HG02840 (cell line): ENCODE measurements around the gene SLC26A8.

ENCODE experiments used
- ATAC-seq: cut with Tn5 transposase; IDR thresholded peaks from one replicate; pipeline ENCODE4 v1.9.1; 2021; ENCODE audit warnings: mild to moderate bottlenecking, moderate library complexity, moderate number of reproducible peaks; ENCODE audit not compliant: unreplicated experiment, low FRiP score

The SLC26A8 gene

GRCh38 chr6:35894776-35895175, 129.7 kb downstream of the SLC26A8 start:
- no peak for ATAC-seq
